ENCODE measurements around the gene RBM47. TPM values are rescaled to one million over a fixed set of nuclear protein-coding genes. Genes with fewer than 3 reads are reported as not detected.
A peak's percentile ranks its signal among the peaks of the same experiment; 100 is the strongest.

Gene RBM47
- total RNA-seq, 3 donors from 2014 or later = 66.6 to 151 (median 89.5) TPM

- intact Hi-C loops (cut with DNase I; ENCODE audit: low total_unique reads) = no loop called here
- Histone ChIP-seq H3K27me3 (no peaks in the 10 kb centered on the region), H3K4me3 (no peak overlapping the region), H3K4me1 (no peaks in the 10 kb centered on the region), H3K9me3 (no peaks in the 10 kb centered on the region), H3K27ac (no peak overlapping the region), H3K36me3 (no peaks in the 10 kb centered on the region)
- no peak for TF ChIP-seq POLR2A (IDR thresholded peaks at IDR 0.05)
- TF ChIP-seq POLR2AphosphoS5 (IDR thresholded peaks at IDR 0.05) = no peak
- TF ChIP-seq CTCF (IDR thresholded peaks at IDR 0.05) = no peak
- no peak for DNase-seq (ENCODE audit: low spot score in 2 of 2)
Observed at GRCh38 chr4:40544221-40544620, 85.4 kb downstream of the RBM47 start.

- H3K27me3 ChIP-seq = no peaks in the 10 kb centered on the region
- no peak overlapping the region for H3K27ac ChIP-seq
- H3K4me1 ChIP-seq = no peaks in the 10 kb centered on the region
- DNase-seq (ENCODE audit: low spot score in 2 of 2) = no peak
- no peaks in the 10 kb centered on the region for H3K36me3 ChIP-seq
- H3K9me3 ChIP-seq = no peaks in the 10 kb centered on the region
- intact Hi-C loops (cut with DNase I; ENCODE audit: low total_unique reads) = no loop called here
- H3K4me3 ChIP-seq = no peak overlapping the region
- TF ChIP-seq POLR2AphosphoS5 (IDR thresholded peaks at IDR 0.05) (no peak), CTCF (IDR thresholded peaks at IDR 0.05) (no peak), POLR2A (IDR thresholded peaks at IDR 0.05) (no peak)
Observed at GRCh38 chr4:40540800-40541199, 88.9 kb downstream of the RBM47 start.

- H3K27me3 ChIP-seq = no peaks in the 10 kb centered on the region
- no peak overlapping the region for H3K4me3 ChIP-seq
- H3K27ac ChIP-seq = no peak overlapping the region
- no peaks in the 10 kb centered on the region for H3K36me3 ChIP-seq
- H3K4me1 ChIP-seq = no peaks in the 10 kb centered on the region
- intact Hi-C loops (cut with DNase I; ENCODE audit: low total_unique reads) = no loop called here
- DNase-seq (ENCODE audit: low spot score in 2 of 2) = no peak
- no peaks in the 10 kb centered on the region for H3K9me3 ChIP-seq
- TF ChIP-seq POLR2A (IDR thresholded peaks at IDR 0.05) (no peak), POLR2AphosphoS5 (IDR thresholded peaks at IDR 0.05) (no peak), CTCF (IDR thresholded peaks at IDR 0.05) (no peak)
Observed at GRCh38 chr4:40536032-40536431, 93.6 kb downstream of the RBM47 start.

- Histone ChIP-seq H3K9me3 (no peaks in the 10 kb centered on the region), H3K27ac (no peak overlapping the region), H3K36me3 (no peaks in the 10 kb centered on the region), H3K4me1 (no peaks in the 10 kb centered on the region), H3K27me3 (no peaks in the 10 kb centered on the region), H3K4me3 (no peak overlapping the region)
- intact Hi-C loops (cut with DNase I; ENCODE audit: low total_unique reads) = no loop called here
- no peak for TF ChIP-seq CTCF (IDR thresholded peaks at IDR 0.05)
- TF ChIP-seq POLR2AphosphoS5 (IDR thresholded peaks at IDR 0.05) = no peak
- no peak for TF ChIP-seq POLR2A (IDR thresholded peaks at IDR 0.05)
- no peak for DNase-seq (ENCODE audit: low spot score in 2 of 2)
Observed at GRCh38 chr4:40531636-40532023, 98.0 kb downstream of the RBM47 start.

GRCh38 chr4:40530961-40531635, 98.6 kb downstream of the RBM47 start:
- Histone ChIP-seq H3K4me1 (no peaks in the 10 kb centered on the region), H3K9me3 (no peaks in the 10 kb centered on the region), H3K36me3 (no peaks in the 10 kb centered on the region), H3K4me3 (no peak overlapping the region), H3K27me3 (no peaks in the 10 kb centered on the region), H3K27ac (peak overlapping the region in 1 of 2 donors; percentile 8)
- DNase-seq (ENCODE audit: low spot score in 2 of 2) = no peak
- TF ChIP-seq CTCF (IDR thresholded peaks at IDR 0.05) (no peak), POLR2A (IDR thresholded peaks at IDR 0.05) (no peak), POLR2AphosphoS5 (IDR thresholded peaks at IDR 0.05) (no peak)
- intact Hi-C loops (cut with DNase I; ENCODE audit: low total_unique reads) = no loop called here
